ENCODE data around the gene ERC2. TPM values are rescaled to one million over a fixed set of nuclear protein-coding genes. Genes with fewer than 3 reads are reported as not detected.

The ERC2 gene
- total RNA-seq, 4 donors from 2014 or later: 0.81 to 2.9 (median 1.6) TPM

- no peak for ATAC-seq
- Histone ChIP-seq H3K36me3 (no peaks in the 10 kb centered on the region), H3K4me3 (no peak overlapping the region), H3K27me3 (no peaks in the 10 kb centered on the region), H3K27ac (no peak overlapping the region), H3K9me3 (no peaks in the 10 kb centered on the region), H3K4me1 (no peaks in the 10 kb centered on the region)
- 80 to 92% methylated on average over 1 of the region's 1 CpG for WGBS, 2 donors (ENCODE audit: low coverage in 1 of 2)
- no peak for TF ChIP-seq POLR2AphosphoS5 (IDR thresholded peaks at IDR 0.05)
- no peak for TF ChIP-seq POLR2A (IDR thresholded peaks at IDR 0.05)
Observed at GRCh38 chr3:55823829-55824228, 644.4 kb downstream of the ERC2 start.

GRCh38 chr3:55823001-55823400 is 645.3 kb downstream of the ERC2 start:
- no peaks in the 10 kb centered on the region for H3K36me3 ChIP-seq
- TF ChIP-seq EP300 (IDR thresholded peaks at IDR 0.05) (no peak), POLR2A (IDR thresholded peaks at IDR 0.05) (no peak), POLR2AphosphoS5 (IDR thresholded peaks at IDR 0.05) (no peak), CTCF (IDR thresholded peaks at IDR 0.05) (no peak)
- H3K4me3 ChIP-seq: no peak overlapping the region
- no peak overlapping the region for H3K27ac ChIP-seq
- ATAC-seq: no peak
- no peaks in the 10 kb centered on the region for H3K9me3 ChIP-seq
- H3K4me1 ChIP-seq: no peaks in the 10 kb centered on the region
- H3K27me3 ChIP-seq: no peaks in the 10 kb centered on the region

GRCh38 chr3:55819005-55819404 is 649.3 kb downstream of the ERC2 start:
- no peak for ATAC-seq
- Histone ChIP-seq H3K4me3 (no peak overlapping the region), H3K27me3 (no peaks in the 10 kb centered on the region), H3K4me1 (no peaks in the 10 kb centered on the region), H3K27ac (no peak overlapping the region), H3K9me3 (no peaks in the 10 kb centered on the region), H3K36me3 (no peaks in the 10 kb centered on the region)
- TF ChIP-seq EP300 (IDR thresholded peaks at IDR 0.05): no peak
- no peak for TF ChIP-seq POLR2AphosphoS5 (IDR thresholded peaks at IDR 0.05)
- no peak for TF ChIP-seq POLR2A (IDR thresholded peaks at IDR 0.05)
- no peak for TF ChIP-seq CTCF (IDR thresholded peaks at IDR 0.05)
- 71 to 95% methylated on average over 6 of the region's 6 CpGs for WGBS, 2 donors (ENCODE audit: low coverage in 1 of 2)

GRCh38 chr3:55818485-55818884 is 649.8 kb downstream of the ERC2 start:
- H3K36me3 ChIP-seq: no peaks in the 10 kb centered on the region
- no peak overlapping the region for H3K4me3 ChIP-seq
- no peaks in the 10 kb centered on the region for H3K9me3 ChIP-seq
- WGBS, 2 donors (ENCODE audit: low coverage in 1 of 2): 59 to 78% methylated on average over 1 to 2 of the region's 2 CpGs
- no peaks in the 10 kb centered on the region for H3K4me1 ChIP-seq
- H3K27me3 ChIP-seq: no peaks in the 10 kb centered on the region
- ATAC-seq: no peak
- H3K27ac ChIP-seq: no peak overlapping the region
- TF ChIP-seq EP300 (IDR thresholded peaks at IDR 0.05): no peak
- peak in 1 of 4 experiments; percentile 7 for TF ChIP-seq CTCF (IDR thresholded peaks at IDR 0.05)

GRCh38 chr3:55816794-55817576 is 651.3 kb downstream of the ERC2 start:
- no peak overlapping the region for H3K4me3 ChIP-seq
- H3K36me3 ChIP-seq: no peaks in the 10 kb centered on the region
- no peaks in the 10 kb centered on the region for H3K27me3 ChIP-seq
- no peaks in the 10 kb centered on the region for H3K4me1 ChIP-seq
- H3K9me3 ChIP-seq: no peaks in the 10 kb centered on the region
- 78 to 82% methylated on average over 5 to 7 of the region's 8 CpGs for WGBS, 2 donors (ENCODE audit: low coverage in 1 of 2)
- no peak for ATAC-seq
- TF ChIP-seq POLR2AphosphoS5 (IDR thresholded peaks at IDR 0.05) (no peak), CTCF (IDR thresholded peaks at IDR 0.05) (no peak), EP300 (IDR thresholded peaks at IDR 0.05) (no peak), POLR2A (IDR thresholded peaks at IDR 0.05) (no peak)
- no peak overlapping the region for H3K27ac ChIP-seq
